Esophagus (tissue), 2 donors: Measurements from ENCODE around the gene GNAI2. TPM values are rescaled to one million over a fixed set of nuclear protein-coding genes. Genes with fewer than 3 reads are reported as not detected.

Source experiments
- H3K27ac ChIP-seq, 2 donors: one replicate each; pipeline ENCODE4 v1.5.1; 2013; ENCODE audit warnings: low read depth in 2 of 2, mild to moderate bottlenecking in 2 of 2, inconsistent platforms in 1 of 2, low read length in 1 of 2, moderate library complexity in 1 of 2
- H3K27me3 ChIP-seq, 2 donors: one replicate each; pipeline ENCODE4 v1.6.1; 2013; ENCODE audit warnings: low read length in 2 of 2, control low read depth in 1 of 2, mild to moderate bottlenecking in 1 of 2; ENCODE audit not compliant: insufficient read depth in 2 of 2, control insufficient read depth in 1 of 2
- H3K36me3 ChIP-seq, 2 donors: one replicate each; pipeline ENCODE4 v1.6.1; 2013; ENCODE audit warnings: low read length in 1 of 2; ENCODE audit not compliant: control insufficient read depth in 2 of 2, insufficient read depth in 2 of 2
- H3K4me1 ChIP-seq, 2 donors: one replicate each; pipeline ENCODE4 v1.6.1; 2013; ENCODE audit warnings: low read length in 1 of 2; ENCODE audit not compliant: control insufficient read depth in 2 of 2, insufficient read depth in 2 of 2
- H3K4me3 ChIP-seq, 2 donors: one replicate each; pipeline ENCODE4 v1.5.1; 2013; ENCODE audit warnings: low read length in 2 of 2, mild to moderate bottlenecking in 2 of 2, low read depth in 1 of 2, moderate library complexity in 1 of 2
- H3K9me3 ChIP-seq, 2 donors: one replicate each; pipeline ENCODE4 v1.6.1; 2013; ENCODE audit warnings: mild to moderate bottlenecking in 2 of 2, low read depth in 1 of 2, low read length in 1 of 2, moderate library complexity in 1 of 2; ENCODE audit not compliant: control insufficient read depth in 2 of 2, insufficient read depth in 1 of 2
- WGBS, 2 donors: extraction: QIAGEN DNeasy Blood & Tissue Kit; methylation state at CpG; one replicate each; pipeline ENCODE4 v1.1.7; 2013; 5-methylcytosine and 5-hydroxymethylcytosine counted together
- polyA plus RNA-seq, 2 donors: library from polyadenylated mRNA; stranded (reverse); fragments of 200-250 nt; gene quantifications; one replicate each; pipeline ENCODE4 v1.2.3, GENCODE V29; 2013
- donor health status: healthy with polysubstance abuse.
- donor health status: Bipolar disorder and iron deficiency.

GNAI2 gene
- polyA plus RNA-seq, 2 donors: 52.2 to 61.8 TPM

GRCh38 chr3:50211930-50212329 is 24.1 kb upstream of the GNAI2 start:
- Histone ChIP-seq H3K27me3 (no peaks in the 10 kb centered on the region), H3K4me3 (no peak overlapping the region), H3K9me3 (no peaks in the 10 kb centered on the region), H3K4me1 (no peaks in the 10 kb centered on the region), H3K27ac (no peak overlapping the region), H3K36me3 (no peaks in the 10 kb centered on the region)
- WGBS, 2 donors: 65 to 70% methylated on average over 2 of the region's 2 CpGs

GRCh38 chr3:50212502-50212901 is 23.5 kb upstream of the GNAI2 start:
- whole genome bisulfite sequencing, 2 donors: 88 to 89% methylated on average over 4 of the region's 4 CpGs
- H3K4me3 ChIP-seq: no peak overlapping the region
- H3K36me3 ChIP-seq: no peaks in the 10 kb centered on the region
- H3K4me1 ChIP-seq: peaks cover 0 to 6% of the 10 kb centered on the region in 2 donors
- H3K9me3 ChIP-seq: no peaks in the 10 kb centered on the region
- no peaks in the 10 kb centered on the region for H3K27me3 ChIP-seq
- H3K27ac ChIP-seq: no peak overlapping the region

DNA sequence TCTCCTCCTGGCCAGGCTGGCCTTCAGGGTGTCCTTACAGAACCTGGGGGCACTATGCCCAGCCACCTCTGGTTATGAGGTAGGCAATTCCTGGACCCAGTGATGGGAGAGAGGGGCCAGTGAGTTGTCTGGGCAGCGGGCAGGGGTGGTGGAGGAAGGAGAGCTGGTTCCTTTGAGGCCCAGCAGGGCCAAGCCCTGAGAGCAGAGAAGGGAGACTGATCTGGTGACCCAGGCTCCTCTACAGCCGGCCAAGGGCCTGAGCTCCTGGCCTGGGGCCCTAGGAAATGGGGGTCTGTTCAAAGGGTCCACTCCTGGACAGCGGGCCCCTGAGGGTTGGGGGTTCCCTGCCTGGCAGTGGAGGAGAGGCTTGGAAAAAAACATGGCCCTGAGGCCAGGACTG is 23.0 kb upstream of the GNAI2 start:
- H3K4me3 ChIP-seq: no peak overlapping the region
- H3K36me3 ChIP-seq: no peaks in the 10 kb centered on the region
- no peak overlapping the region for H3K27ac ChIP-seq
- no peaks in the 10 kb centered on the region for H3K27me3 ChIP-seq
- peaks cover 0 to 9% of the 10 kb centered on the region in 2 donors for H3K4me1 ChIP-seq
- 82 to 85% methylated on average over 3 of the region's 3 CpGs for WGBS, 2 donors
- no peaks in the 10 kb centered on the region for H3K9me3 ChIP-seq

DNA sequence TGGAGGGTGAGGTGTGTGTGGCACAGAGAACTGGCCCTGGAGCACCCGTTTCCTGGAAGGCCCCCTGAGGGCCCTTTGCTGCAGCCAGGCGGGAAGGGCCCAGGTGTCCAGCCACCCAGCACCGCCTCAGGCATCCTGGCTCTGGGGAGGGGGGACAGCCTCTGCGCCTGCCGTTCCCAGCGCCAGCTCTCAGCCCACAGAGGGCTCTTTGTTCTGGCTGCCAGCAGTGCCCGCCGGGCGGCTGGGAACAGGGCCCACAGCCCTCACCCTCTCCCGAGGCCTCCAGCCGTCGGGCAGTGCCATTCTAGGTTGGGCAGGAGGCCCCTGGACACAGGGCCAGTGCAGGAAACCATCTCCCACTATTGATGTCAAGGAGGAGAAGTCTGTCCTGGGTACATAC is 22.6 kb upstream of the GNAI2 start:
- H3K36me3 ChIP-seq: no peaks in the 10 kb centered on the region
- H3K4me1 ChIP-seq: peaks cover 0 to 9% of the 10 kb centered on the region in 2 donors
- 60 to 71% methylated on average over 11 to 12 of the region's 12 CpGs for whole genome bisulfite sequencing, 2 donors
- H3K4me3 ChIP-seq: no peak overlapping the region
- H3K9me3 ChIP-seq: no peaks in the 10 kb centered on the region
- no peak overlapping the region for H3K27ac ChIP-seq
- no peaks in the 10 kb centered on the region for H3K27me3 ChIP-seq

- no peak overlapping the region for H3K27ac ChIP-seq
- peaks cover 0 to 9% of the 10 kb centered on the region in 2 donors for H3K4me1 ChIP-seq
- H3K27me3 ChIP-seq: no peaks in the 10 kb centered on the region
- 79% methylated on average over 10 of the region's 10 CpGs for WGBS, 2 donors
- H3K9me3 ChIP-seq: no peaks in the 10 kb centered on the region
- no peak overlapping the region for H3K4me3 ChIP-seq
- H3K36me3 ChIP-seq: no peaks in the 10 kb centered on the region
Measured at GRCh38 chr3:50214824-50215223, 21.2 kb upstream of the GNAI2 start.

GRCh38 chr3:50215529-50215928 is 20.5 kb upstream of the GNAI2 start:
- no peak overlapping the region for H3K4me3 ChIP-seq
- 79 to 83% methylated on average over 9 of the region's 9 CpGs for WGBS, 2 donors
- H3K36me3 ChIP-seq: no peaks in the 10 kb centered on the region
- H3K9me3 ChIP-seq: no peaks in the 10 kb centered on the region
- H3K27ac ChIP-seq: no peak overlapping the region
- peaks cover 0 to 9% of the 10 kb centered on the region in 2 donors for H3K4me1 ChIP-seq
- H3K27me3 ChIP-seq: no peaks in the 10 kb centered on the region

GRCh38 chr3:50217681-50218080 is 18.3 kb upstream of the GNAI2 start:
- Histone ChIP-seq H3K9me3 (no peaks in the 10 kb centered on the region), H3K4me3 (no peak overlapping the region), H3K27ac (no peak overlapping the region), H3K4me1 (peaks cover 0 to 9% of the 10 kb centered on the region in 2 donors), H3K27me3 (no peaks in the 10 kb centered on the region), H3K36me3 (no peaks in the 10 kb centered on the region)
- 58 to 66% methylated on average over 10 of the region's 10 CpGs for WGBS, 2 donors

GRCh38 chr3:50218448-50218847 is 17.6 kb upstream of the GNAI2 start:
- H3K27ac ChIP-seq: no peak overlapping the region
- H3K4me1 ChIP-seq: peaks cover 0 to 9% of the 10 kb centered on the region in 2 donors
- no peaks in the 10 kb centered on the region for H3K27me3 ChIP-seq
- H3K9me3 ChIP-seq: no peaks in the 10 kb centered on the region
- no peaks in the 10 kb centered on the region for H3K36me3 ChIP-seq
- 92 to 93% methylated on average over 17 of the region's 17 CpGs for WGBS, 2 donors
- H3K4me3 ChIP-seq: no peak overlapping the region

GRCh38 chr3:50219285-50219684 is 16.7 kb upstream of the GNAI2 start:
- Histone ChIP-seq H3K27ac (no peak overlapping the region), H3K9me3 (no peaks in the 10 kb centered on the region), H3K4me1 (peaks cover 0 to 9% of the 10 kb centered on the region in 2 donors), H3K27me3 (no peaks in the 10 kb centered on the region), H3K4me3 (no peak overlapping the region), H3K36me3 (no peaks in the 10 kb centered on the region)
- WGBS, 2 donors: 88 to 90% methylated on average over 5 of the region's 5 CpGs

GRCh38 chr3:50220109-50220508 is 15.9 kb upstream of the GNAI2 start:
- Histone ChIP-seq H3K4me1 (peaks cover 0 to 9% of the 10 kb centered on the region in 2 donors), H3K27me3 (no peaks in the 10 kb centered on the region), H3K27ac (no peak overlapping the region), H3K9me3 (no peaks in the 10 kb centered on the region), H3K36me3 (no peaks in the 10 kb centered on the region), H3K4me3 (no peak overlapping the region)
- WGBS, 2 donors: 72 to 78% methylated on average over 6 of the region's 6 CpGs
